ENCODE data around the gene NLGN1.

NLGN1 gene

DNA sequence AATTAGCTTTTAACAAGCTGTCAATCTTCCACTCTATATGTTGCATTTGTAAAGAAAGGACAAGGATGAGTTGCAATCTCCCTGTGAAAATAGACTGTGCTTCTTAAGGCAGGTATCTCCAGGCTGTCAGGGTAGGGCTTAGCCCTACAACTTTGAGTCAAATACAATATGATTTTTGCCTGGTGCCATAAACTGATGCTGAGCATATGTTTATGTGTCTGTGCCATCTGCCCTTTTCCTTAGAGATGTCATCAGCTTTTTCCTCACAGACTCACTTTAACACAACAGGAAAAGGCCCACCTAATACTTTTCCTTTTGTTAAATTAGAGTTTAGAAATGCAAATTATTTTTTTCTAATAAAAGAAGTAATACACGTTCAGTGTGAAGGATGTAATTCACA is 548.3 kb downstream of the NLGN1 start:
- Histone ChIP-seq H3K9ac (ENCODE audit: low read length) (no peak overlapping the region), H3K27me3 (ENCODE audit: control insufficient read depth in 1 of 2, insufficient read depth in 2 of 2, low read length in 2 of 2) (no peaks in the 10 kb centered on the region), H3K36me3 (ENCODE audit: insufficient read depth, low read length) (no peaks in the 10 kb centered on the region), H3K27ac (ENCODE audit: low read depth, low read length) (no peak overlapping the region), H3K9me3 (ENCODE audit: low read length) (no peaks in the 10 kb centered on the region), H3K4me1 (ENCODE audit: insufficient read depth, low read length) (no peaks in the 10 kb centered on the region), H3K4me3 (ENCODE audit: low read depth in 1 of 2, low read length in 2 of 2) (no peak overlapping the region)

DNA sequence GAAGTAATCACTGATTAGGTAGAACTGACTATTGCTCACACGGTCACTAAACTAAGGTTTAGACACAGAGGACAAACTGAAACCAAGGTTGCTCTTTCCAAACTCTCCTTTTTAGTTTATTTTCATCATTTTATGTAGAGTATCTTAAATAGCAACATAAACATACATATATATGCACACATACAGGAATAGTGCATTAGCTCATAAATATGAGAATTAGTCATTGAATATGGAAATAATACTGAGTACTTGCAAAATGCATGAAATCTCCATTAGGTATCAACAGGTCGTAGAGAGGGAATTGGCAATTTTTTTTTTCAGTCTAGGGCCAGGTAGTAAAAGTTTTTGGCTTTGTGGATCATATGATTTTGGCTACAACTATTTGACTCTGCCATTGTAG is 557.1 kb downstream of the NLGN1 start:
- Histone ChIP-seq H3K9me3 (ENCODE audit: low read length) (no peaks in the 10 kb centered on the region), H3K4me1 (ENCODE audit: insufficient read depth, low read length) (no peaks in the 10 kb centered on the region)

DNA sequence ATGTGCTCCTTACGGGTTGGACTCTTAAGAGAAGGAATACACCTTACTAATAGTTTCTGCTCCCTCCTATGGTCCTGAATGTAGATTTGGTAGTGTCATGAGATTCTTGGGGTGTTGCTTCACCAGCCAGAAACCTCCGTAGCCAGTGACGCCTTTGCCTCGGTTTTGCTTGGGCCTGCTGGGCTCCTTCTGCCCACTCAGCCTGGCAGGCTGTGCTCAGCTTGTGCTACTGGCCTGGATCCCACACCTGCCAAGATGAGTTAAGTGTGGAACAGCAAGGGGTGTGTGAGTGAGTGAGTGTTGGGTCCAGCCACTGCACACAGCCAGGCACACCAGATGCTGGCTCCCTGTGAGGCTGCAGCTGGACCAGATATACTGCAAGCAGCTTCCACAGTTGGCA is 560.1 kb downstream of the NLGN1 start:
- H3K9ac ChIP-seq (ENCODE audit: low read length): no peak overlapping the region
- H3K27me3 ChIP-seq (ENCODE audit: control insufficient read depth in 1 of 2, insufficient read depth in 2 of 2, low read length in 2 of 2): no peaks in the 10 kb centered on the region
- no peaks in the 10 kb centered on the region for H3K4me1 ChIP-seq (ENCODE audit: insufficient read depth, low read length)
- no peaks in the 10 kb centered on the region for H3K9me3 ChIP-seq (ENCODE audit: low read length)
- H3K4me3 ChIP-seq (ENCODE audit: low read depth in 1 of 2, low read length in 2 of 2): no peak overlapping the region
- no peaks in the 10 kb centered on the region for H3K36me3 ChIP-seq (ENCODE audit: insufficient read depth, low read length)
- H3K27ac ChIP-seq (ENCODE audit: low read depth, low read length): no peak overlapping the region

More for the DNA sequence above, 557.1 kb downstream of the NLGN1 start:
- no peaks in the 10 kb centered on the region for H3K27me3 ChIP-seq (ENCODE audit: control insufficient read depth in 1 of 2, insufficient read depth in 2 of 2, low read length in 2 of 2)
- no peak overlapping the region for H3K4me3 ChIP-seq (ENCODE audit: low read depth in 1 of 2, low read length in 2 of 2)
- no peaks in the 10 kb centered on the region for H3K36me3 ChIP-seq (ENCODE audit: insufficient read depth, low read length)
- H3K27ac ChIP-seq (ENCODE audit: low read depth, low read length): no peak overlapping the region
- no peak overlapping the region for H3K9ac ChIP-seq (ENCODE audit: low read length)

GRCh38 chr3:173958805-173959204 is 561.3 kb downstream of the NLGN1 start:
- H3K27me3 ChIP-seq (ENCODE audit: control insufficient read depth in 1 of 2, insufficient read depth in 2 of 2, low read length in 2 of 2): no peaks in the 10 kb centered on the region
- H3K9me3 ChIP-seq (ENCODE audit: low read length): no peaks in the 10 kb centered on the region
- H3K9ac ChIP-seq (ENCODE audit: low read length): no peak overlapping the region
- no peaks in the 10 kb centered on the region for H3K36me3 ChIP-seq (ENCODE audit: insufficient read depth, low read length)
- no peaks in the 10 kb centered on the region for H3K4me1 ChIP-seq (ENCODE audit: insufficient read depth, low read length)
- no peak overlapping the region for H3K4me3 ChIP-seq (ENCODE audit: low read depth in 1 of 2, low read length in 2 of 2)
- no peak overlapping the region for H3K27ac ChIP-seq (ENCODE audit: low read depth, low read length)

GRCh38 chr3:173970281-173970680 is 572.7 kb downstream of the NLGN1 start:
- Histone ChIP-seq H3K27me3 (ENCODE audit: control insufficient read depth in 1 of 2, insufficient read depth in 2 of 2, low read length in 2 of 2) (no peaks in the 10 kb centered on the region), H3K27ac (ENCODE audit: low read depth, low read length) (no peak overlapping the region), H3K36me3 (ENCODE audit: insufficient read depth, low read length) (no peaks in the 10 kb centered on the region), H3K4me1 (ENCODE audit: insufficient read depth, low read length) (no peaks in the 10 kb centered on the region), H3K4me3 (ENCODE audit: low read depth in 1 of 2, low read length in 2 of 2) (no peak overlapping the region), H3K9me3 (ENCODE audit: low read length) (no peaks in the 10 kb centered on the region), H3K9ac (ENCODE audit: low read length) (no peak overlapping the region)

DNA sequence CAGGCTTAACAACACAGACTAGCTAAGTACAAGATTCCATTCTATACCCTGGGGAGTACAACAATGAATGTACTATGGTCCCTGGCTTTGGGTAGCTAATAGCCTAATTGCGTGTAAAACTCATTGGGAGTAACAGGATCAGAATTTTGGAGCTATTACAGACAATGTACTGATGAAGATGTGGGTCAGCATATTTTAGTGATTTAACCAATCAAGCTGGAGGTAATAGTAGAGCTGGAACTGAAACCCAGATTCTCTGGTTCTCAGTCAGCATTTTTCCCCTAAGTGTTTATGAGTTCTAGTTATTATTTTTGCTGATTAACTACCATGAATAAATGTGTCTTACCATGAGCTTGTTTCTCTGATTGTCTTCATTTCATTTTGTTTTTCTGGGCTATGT is 578.7 kb downstream of the NLGN1 start:
- Histone ChIP-seq H3K36me3 (ENCODE audit: insufficient read depth, low read length) (no peaks in the 10 kb centered on the region), H3K9ac (ENCODE audit: low read length) (no peak overlapping the region), H3K9me3 (ENCODE audit: low read length) (no peaks in the 10 kb centered on the region), H3K27me3 (ENCODE audit: control insufficient read depth in 1 of 2, insufficient read depth in 2 of 2, low read length in 2 of 2) (no peaks in the 10 kb centered on the region), H3K4me1 (ENCODE audit: insufficient read depth, low read length) (no peaks in the 10 kb centered on the region), H3K27ac (ENCODE audit: low read depth, low read length) (no peak overlapping the region), H3K4me3 (ENCODE audit: low read depth in 1 of 2, low read length in 2 of 2) (no peak overlapping the region)

- Histone ChIP-seq H3K27me3 (ENCODE audit: control insufficient read depth in 1 of 2, insufficient read depth in 2 of 2, low read length in 2 of 2) (no peaks in the 10 kb centered on the region), H3K9ac (ENCODE audit: low read length) (no peak overlapping the region), H3K4me3 (ENCODE audit: low read depth in 1 of 2, low read length in 2 of 2) (no peak overlapping the region), H3K36me3 (ENCODE audit: insufficient read depth, low read length) (no peaks in the 10 kb centered on the region), H3K27ac (ENCODE audit: low read depth, low read length) (no peak overlapping the region), H3K4me1 (ENCODE audit: insufficient read depth, low read length) (no peaks in the 10 kb centered on the region), H3K9me3 (ENCODE audit: low read length) (no peaks in the 10 kb centered on the region)
These were observed 580.2 kb downstream of the NLGN1 start for GRCh38 chr3:173977747-173978146.

GRCh38 chr3:173983343-173983742 is 585.8 kb downstream of the NLGN1 start:
- Histone ChIP-seq H3K27me3 (ENCODE audit: control insufficient read depth in 1 of 2, insufficient read depth in 2 of 2, low read length in 2 of 2) (no peaks in the 10 kb centered on the region), H3K4me1 (ENCODE audit: insufficient read depth, low read length) (no peaks in the 10 kb centered on the region), H3K9me3 (ENCODE audit: low read length) (no peaks in the 10 kb centered on the region), H3K9ac (ENCODE audit: low read length) (no peak overlapping the region), H3K36me3 (ENCODE audit: insufficient read depth, low read length) (no peaks in the 10 kb centered on the region), H3K27ac (ENCODE audit: low read depth, low read length) (no peak overlapping the region), H3K4me3 (ENCODE audit: low read depth in 1 of 2, low read length in 2 of 2) (no peak overlapping the region)

- no peaks in the 10 kb centered on the region for H3K4me1 ChIP-seq (ENCODE audit: insufficient read depth, low read length)
- no peak overlapping the region for H3K9ac ChIP-seq (ENCODE audit: low read length)
- H3K27ac ChIP-seq (ENCODE audit: low read depth, low read length): no peak overlapping the region
- no peak overlapping the region for H3K4me3 ChIP-seq (ENCODE audit: low read depth in 1 of 2, low read length in 2 of 2)
- H3K36me3 ChIP-seq (ENCODE audit: insufficient read depth, low read length): no peaks in the 10 kb centered on the region
- H3K9me3 ChIP-seq (ENCODE audit: low read length): no peaks in the 10 kb centered on the region
- no peaks in the 10 kb centered on the region for H3K27me3 ChIP-seq (ENCODE audit: control insufficient read depth in 1 of 2, insufficient read depth in 2 of 2, low read length in 2 of 2)
These were observed 589.4 kb downstream of the NLGN1 start for GRCh38 chr3:173986861-173987410.

GRCh38 chr3:173988909-173989308 is 591.4 kb downstream of the NLGN1 start:
- H3K27me3 ChIP-seq (ENCODE audit: control insufficient read depth in 1 of 2, insufficient read depth in 2 of 2, low read length in 2 of 2): no peaks in the 10 kb centered on the region
- H3K9ac ChIP-seq (ENCODE audit: low read length): no peak overlapping the region
- H3K27ac ChIP-seq (ENCODE audit: low read depth, low read length): no peak overlapping the region
- no peaks in the 10 kb centered on the region for H3K4me1 ChIP-seq (ENCODE audit: insufficient read depth, low read length)
- no peak overlapping the region for H3K4me3 ChIP-seq (ENCODE audit: low read depth in 1 of 2, low read length in 2 of 2)
- no peaks in the 10 kb centered on the region for H3K9me3 ChIP-seq (ENCODE audit: low read length)
- H3K36me3 ChIP-seq (ENCODE audit: insufficient read depth, low read length): no peaks in the 10 kb centered on the region

DNA sequence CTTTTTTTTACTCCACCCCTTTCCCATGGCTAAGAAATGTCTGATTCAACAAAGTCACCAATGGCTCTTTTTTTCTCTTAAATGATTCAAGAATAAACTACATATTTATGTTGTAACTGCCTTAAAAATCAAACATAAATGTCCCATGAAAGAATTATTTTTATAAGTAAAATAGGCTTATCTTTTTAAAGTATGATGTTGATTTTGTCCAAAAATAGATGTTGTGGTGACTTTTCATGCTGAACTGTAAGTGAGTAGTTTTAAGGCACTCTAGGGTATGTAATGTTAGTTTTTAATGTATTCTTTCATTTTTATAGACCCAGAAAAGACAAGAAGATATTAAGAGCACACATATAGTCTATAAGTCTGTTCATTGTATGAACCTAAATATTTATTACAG is 594.9 kb downstream of the NLGN1 start:
- no peaks in the 10 kb centered on the region for H3K4me1 ChIP-seq (ENCODE audit: insufficient read depth, low read length)
- H3K9ac ChIP-seq (ENCODE audit: low read length): no peak overlapping the region
- no peak overlapping the region for H3K27ac ChIP-seq (ENCODE audit: low read depth, low read length)
- no peaks in the 10 kb centered on the region for H3K27me3 ChIP-seq (ENCODE audit: control insufficient read depth in 1 of 2, insufficient read depth in 2 of 2, low read length in 2 of 2)
- no peaks in the 10 kb centered on the region for H3K36me3 ChIP-seq (ENCODE audit: insufficient read depth, low read length)
- H3K4me3 ChIP-seq (ENCODE audit: low read depth in 1 of 2, low read length in 2 of 2): no peak overlapping the region
- H3K9me3 ChIP-seq (ENCODE audit: low read length): no peaks in the 10 kb centered on the region

DNA sequence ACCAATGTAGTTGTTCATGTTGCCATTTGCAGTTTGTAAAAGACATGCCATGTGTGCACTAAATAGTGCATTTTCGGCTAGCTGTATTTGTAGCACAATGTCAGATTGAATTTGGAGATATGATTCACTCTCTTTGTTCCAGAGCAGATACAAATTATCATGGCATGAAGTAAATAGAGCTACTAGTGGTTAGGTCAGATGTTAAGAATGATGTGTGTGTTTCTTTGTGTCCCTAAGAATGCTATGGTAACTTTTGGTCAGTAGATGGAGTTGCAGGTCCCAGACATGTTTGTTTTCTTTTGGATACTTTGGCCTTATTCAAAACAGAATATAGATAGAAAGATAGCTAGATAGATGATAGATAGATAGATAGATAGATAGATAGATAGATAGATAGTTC is 595.8 kb downstream of the NLGN1 start:
- Histone ChIP-seq H3K9ac (ENCODE audit: low read length) (no peak overlapping the region), H3K36me3 (ENCODE audit: insufficient read depth, low read length) (no peaks in the 10 kb centered on the region), H3K4me1 (ENCODE audit: insufficient read depth, low read length) (no peaks in the 10 kb centered on the region), H3K27me3 (ENCODE audit: control insufficient read depth in 1 of 2, insufficient read depth in 2 of 2, low read length in 2 of 2) (no peaks in the 10 kb centered on the region), H3K27ac (ENCODE audit: low read depth, low read length) (no peak overlapping the region), H3K9me3 (ENCODE audit: low read length) (no peaks in the 10 kb centered on the region), H3K4me3 (ENCODE audit: low read depth in 1 of 2, low read length in 2 of 2) (no peak overlapping the region)

Measured in muscle layer of colon (tissue), 2 donors.